H1 (cell line): ENCODE results near the gene FGF14.

Source experiments
- CHD2 ChIP-seq: IDR thresholded peaks from 2 replicates; pipeline ENCODE4 v1.6.1; 2012; ENCODE audit warnings: low read length, improper control_type of control experiment
- CTCF ChIP-seq, 3 experiments: IDR thresholded peaks; 1 replicate in 2 of 3; 2 replicates in 1 of 3; pipeline versions ENCODE4 v1.5.1 to v1.6.1; 2011; ENCODE audit warnings: low read length in 3 of 3, mild to moderate bottlenecking in 3 of 3, inconsistent platforms in 2 of 3, low read depth in 1 of 3, moderate library complexity in 1 of 3; ENCODE audit not compliant: insufficient read depth in 1 of 3; ENCODE audit errors: control extremely low read depth in 1 of 3
- EGR1 ChIP-seq: IDR thresholded peaks from 2 replicates; pipeline ENCODE4 v1.6.1; 2011; ENCODE audit warnings: low read depth, low read length, borderline replicate concordance
- EP300 ChIP-seq, 2 experiments: IDR thresholded peaks; 1 replicate in 1 of 2; 2 replicates in 1 of 2; pipeline ENCODE4 v1.6.1; 2011 to 2012; ENCODE audit warnings: low read depth in 2 of 2, low read length in 2 of 2, mild to moderate bottlenecking in 2 of 2, borderline replicate concordance in 1 of 2, inconsistent platforms in 1 of 2, moderate library complexity in 1 of 2
- MAFK ChIP-seq: IDR thresholded peaks from 2 replicates; pipeline ENCODE4 v1.6.1; 2012; ENCODE audit warnings: low read depth, mild to moderate bottlenecking, improper control_type of control experiment, low read length
- MAX ChIP-seq: IDR thresholded peaks from 2 replicates; pipeline ENCODE4 v1.6.1; 2012; ENCODE audit warnings: inconsistent platforms
- POLR2AphosphoS5 ChIP-seq: IDR thresholded peaks from 2 replicates; pipeline ENCODE4 v1.6.1; 2011; ENCODE audit warnings: low read depth, low read length
- RAD21 ChIP-seq, 2 experiments: IDR thresholded peaks in 1 of 2; conservative IDR thresholded peaks in 1 of 2; 2 replicates each; pipeline ENCODE4 v1.6.1; 2011; ENCODE audit warnings: low read depth in 2 of 2, low read length in 2 of 2, improper control_type of control experiment in 1 of 2, inconsistent platforms in 1 of 2, mild to moderate bottlenecking in 1 of 2, moderate library complexity in 1 of 2
- SIX5 ChIP-seq: IDR thresholded peaks from 2 replicates; pipeline ENCODE4 v1.6.1; 2011; ENCODE audit warnings: mild to moderate bottlenecking, low read depth, low read length
- TAF1 ChIP-seq: IDR thresholded peaks from 2 replicates; pipeline ENCODE4 v1.6.1; 2011; ENCODE audit warnings: mild to moderate bottlenecking, low read depth, low read length
- TEAD4 ChIP-seq: IDR thresholded peaks from 2 replicates; pipeline ENCODE4 v1.6.1; 2012; ENCODE audit warnings: low read depth, low read length, inconsistent platforms, mixed read lengths
- USF2 ChIP-seq: IDR thresholded peaks from 2 replicates; pipeline ENCODE4 v1.6.1; 2011; ENCODE audit warnings: low read length, improper control_type of control experiment

DNA sequence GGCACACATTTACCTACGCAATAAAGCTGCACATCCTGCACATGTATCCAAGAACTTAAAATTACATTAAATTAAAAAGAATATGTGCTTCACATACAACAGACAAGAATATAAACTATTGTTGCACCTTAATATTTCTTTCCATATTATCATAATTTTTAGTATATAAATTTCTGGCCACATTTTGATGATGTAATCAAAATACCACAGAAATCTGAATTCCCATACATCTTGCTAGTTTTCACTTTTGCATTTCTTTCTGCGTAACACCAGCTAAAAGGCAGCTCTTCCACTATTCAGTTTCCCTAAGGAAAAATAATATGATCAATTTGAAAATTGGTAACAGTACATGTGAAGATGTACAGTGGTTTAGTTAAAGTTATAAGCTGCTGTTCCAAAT is 42.6 kb downstream of the FGF14 start:
- TF ChIP-seq CTCF (IDR thresholded peaks at IDR 0.05; ENCODE audit: control extremely low read depth in 1 of 3, insufficient read depth in 1 of 3, low read depth in 1 of 3, low read length in 3 of 3) (no peak), EP300 (IDR thresholded peaks at IDR 0.05; ENCODE audit: borderline replicate concordance in 1 of 2, low read depth in 2 of 2, low read length in 2 of 2) (no peak), TAF1 (no peak), SIX5 (no peak), CHD2 (no peak), MAFK (no peak), MAX (no peak), TEAD4 (no peak), USF2 (no peak), EGR1 (no peak), RAD21 (IDR thresholded peaks at IDR 0.05 in 1 of 2, conservative IDR thresholded peaks at IDR 0.05 in 1 of 2; ENCODE audit: low read depth in 2 of 2, low read length in 2 of 2) (no peak), POLR2AphosphoS5 (no peak)
